NB4 (cell line): Measurements from ENCODE around the gene TMEM235.
A peak's percentile ranks its signal among the peaks of the same experiment; 100 is the strongest.

Experiments
- DNase-seq: peaks from one replicate; pipeline ENCODE4 v3.0.0; 2010; ENCODE audit warnings: low read depth
- H3K4me3 ChIP-seq: one replicate; pipeline ENCODE4 v1.5.1; 2011; ENCODE audit warnings: mild to moderate bottlenecking, low read depth, low read length, moderate library complexity
- CTCF ChIP-seq: IDR thresholded peaks from one replicate; pipeline ENCODE4 v1.5.1; 2012; ENCODE audit warnings: low read depth, low read length
- MAX ChIP-seq: IDR thresholded peaks from 2 replicates; pipeline ENCODE4 v1.6.1; 2011; ENCODE audit warnings: low read depth, low read length
- MYC ChIP-seq: IDR thresholded peaks from 2 replicates; pipeline ENCODE4 v1.6.1; 2011; ENCODE audit warnings: low read depth, low read length
- POLR2A ChIP-seq: IDR thresholded peaks from 2 replicates; pipeline ENCODE4 v1.6.1; 2011; ENCODE audit warnings: mild to moderate bottlenecking; ENCODE audit not compliant: insufficient read length; ENCODE audit errors: extremely low read depth

The TMEM235 gene

GRCh38 chr17:78202666-78203065 lies 28.8 kb upstream of the TMEM235 start:
- no peak overlapping the region for H3K4me3 ChIP-seq
- peak; percentile 60 for DNase-seq
- TF ChIP-seq MAX (no peak), POLR2A (no peak), MYC (no peak)

- DNase-seq: no peak
- TF ChIP-seq MAX (no peak), CTCF (no peak), POLR2A (no peak), MYC (no peak)
- H3K4me3 ChIP-seq: no peak overlapping the region
Observed at GRCh38 chr17:78204387-78205123, 26.9 kb upstream of the TMEM235 start.

DNA sequence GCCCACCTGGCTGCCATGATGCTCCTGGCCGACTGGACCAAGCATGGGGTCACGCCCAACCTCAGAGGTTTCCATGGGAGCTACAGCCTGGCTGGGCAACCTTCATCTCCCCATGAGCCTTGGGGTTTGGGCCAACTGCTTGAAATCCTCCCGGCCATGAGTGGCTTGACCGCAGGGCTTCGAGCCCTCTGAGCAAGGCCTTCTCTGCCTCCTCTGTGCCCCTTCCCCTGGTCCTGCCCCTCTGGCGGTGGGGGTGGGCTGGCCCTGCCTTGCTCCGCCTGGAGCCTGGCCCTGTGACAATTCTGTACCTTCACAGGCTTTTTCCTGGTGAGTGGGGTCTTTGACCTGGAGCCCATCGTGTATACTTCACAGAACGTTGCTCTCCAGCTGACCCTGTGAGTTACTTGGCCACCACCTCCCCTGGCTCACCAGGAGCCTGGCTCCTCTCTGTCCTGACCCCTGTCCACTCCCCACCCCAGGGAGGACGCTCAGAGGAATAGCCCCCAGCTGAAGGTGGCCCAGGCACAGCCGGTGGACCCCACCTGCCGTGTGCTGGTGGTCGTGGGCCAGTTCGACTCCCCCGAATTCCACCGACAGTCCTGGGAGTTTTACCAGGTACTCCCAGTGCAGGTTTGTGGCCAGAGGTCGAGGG lies 26.2 kb upstream of the TMEM235 start:
- DNase-seq: no peak
- H3K4me3 ChIP-seq: no peak overlapping the region
- no peak for TF ChIP-seq POLR2A

GRCh38 chr17:78206298-78206697 lies 25.1 kb upstream of the TMEM235 start:
- H3K4me3 ChIP-seq: no peak overlapping the region
- DNase-seq: no peak
- TF ChIP-seq MYC: no peak
- no peak for TF ChIP-seq MAX
- TF ChIP-seq CTCF: no peak
- TF ChIP-seq POLR2A: no peak

DNA sequence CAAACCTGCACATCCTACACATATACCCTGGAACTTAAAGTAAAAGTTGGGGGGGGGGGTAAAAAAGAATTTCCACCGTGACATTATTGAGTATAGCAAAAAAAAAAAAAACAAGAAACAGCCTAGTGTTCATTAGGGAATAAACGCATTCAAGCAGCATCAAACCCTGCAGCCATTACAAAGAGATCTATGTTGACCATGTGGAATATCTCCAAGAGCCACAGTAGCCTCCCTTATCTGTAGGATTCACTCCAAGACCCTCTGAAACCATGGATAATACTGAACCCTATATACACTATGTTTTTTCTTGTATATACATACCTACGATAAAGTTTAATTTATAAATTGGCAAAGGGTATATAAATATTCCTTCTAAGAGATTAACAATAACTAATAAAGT lies 22.9 kb upstream of the TMEM235 start:
- no peak for DNase-seq
- TF ChIP-seq MAX (no peak), POLR2A (no peak), MYC (no peak), CTCF (no peak)
- no peak overlapping the region for H3K4me3 ChIP-seq

DNA sequence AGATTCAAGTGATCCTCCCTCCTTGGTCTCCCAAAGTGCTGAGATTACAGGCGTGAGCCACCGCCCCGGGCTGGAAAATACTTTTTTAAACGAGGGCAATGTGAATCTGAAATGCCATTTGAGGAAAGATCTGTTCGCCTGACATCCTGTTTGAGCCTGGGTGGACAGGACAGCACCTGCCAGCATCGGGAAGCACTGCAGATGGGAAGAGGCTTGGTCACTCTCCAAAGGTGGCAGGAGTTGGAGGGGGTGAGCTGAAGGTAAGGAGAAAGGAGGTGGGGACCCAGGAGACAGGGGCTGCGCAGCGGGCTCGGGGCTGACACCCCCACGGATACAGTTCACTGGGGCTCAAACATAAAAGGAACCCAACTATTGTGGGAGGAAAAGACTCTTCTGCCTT lies 21.3 kb upstream of the TMEM235 start:
- no peak for DNase-seq

More for the DNA sequence above, 21.3 kb upstream of the TMEM235 start:
- no peak overlapping the region for H3K4me3 ChIP-seq
- TF ChIP-seq MAX (no peak), MYC (no peak), CTCF (no peak), POLR2A (no peak)
